NCI-H446 (cell line): ENCODE results near the gene ATP8A1.
"Not testable (repeated sequence)": the region's sequence is repeated elsewhere in the genome, so short reads cannot be mapped to it uniquely, and the experiment has no call there.

Source experiments
- DNase-seq, 2 experiments: peaks; one replicate each; lab custom pipeline; 2025; lab: John Stamatoyannopoulos, UW

The ATP8A1 gene

GRCh38 chr4:42501624-42502401 is 155.1 kb downstream of the ATP8A1 start:
- no peak for DNase-seq

- no peak for DNase-seq
Measured at GRCh38 chr4:42498040-42498439, 158.9 kb downstream of the ATP8A1 start.

GRCh38 chr4:42497142-42497910 is 159.6 kb downstream of the ATP8A1 start:
- no peak for DNase-seq

GRCh38 chr4:42492962-42493361 is 163.9 kb downstream of the ATP8A1 start:
- no peak for DNase-seq

GRCh38 chr4:42490015-42490414 is 166.9 kb downstream of the ATP8A1 start:
- no peak for DNase-seq

- no peak for DNase-seq
Measured at GRCh38 chr4:42489095-42489494, 167.8 kb downstream of the ATP8A1 start.

- DNase-seq: no peak
Measured at GRCh38 chr4:42488554-42488953, 168.4 kb downstream of the ATP8A1 start.

GRCh38 chr4:42488114-42488513 is 168.8 kb downstream of the ATP8A1 start:
- DNase-seq: no peak

GRCh38 chr4:42487230-42487629 is 169.7 kb downstream of the ATP8A1 start:
- no peak for DNase-seq

GRCh38 chr4:42486156-42486555 is 170.7 kb downstream of the ATP8A1 start:
- not testable (repeated sequence) for DNase-seq

- DNase-seq: no peak
Measured at GRCh38 chr4:42484630-42485029, 172.3 kb downstream of the ATP8A1 start.

GRCh38 chr4:42483426-42484379 is 173.2 kb downstream of the ATP8A1 start:
- DNase-seq: no peak

- peak in 1 of 2 experiments; percentile 22 for DNase-seq
Measured at GRCh38 chr4:42482516-42483327, 174.2 kb downstream of the ATP8A1 start.

GRCh38 chr4:42480717-42481116 is 176.2 kb downstream of the ATP8A1 start:
- DNase-seq: no peak

- no peak for DNase-seq
Measured at GRCh38 chr4:42480281-42480680, 176.6 kb downstream of the ATP8A1 start.

GRCh38 chr4:42478946-42479345 is 178.0 kb downstream of the ATP8A1 start:
- no peak for DNase-seq

GRCh38 chr4:42478509-42478908 is 178.4 kb downstream of the ATP8A1 start:
- DNase-seq: no peak

- DNase-seq: no peak
Measured at GRCh38 chr4:42474406-42474805, 182.5 kb downstream of the ATP8A1 start.

- DNase-seq: no peak
Measured at GRCh38 chr4:42473071-42473684, 183.7 kb downstream of the ATP8A1 start.

GRCh38 chr4:42471896-42472295 is 185.0 kb downstream of the ATP8A1 start:
- DNase-seq: no peak

GRCh38 chr4:42470023-42470422 is 186.9 kb downstream of the ATP8A1 start:
- no peak for DNase-seq
